ENCODE measurements around the gene ARID1B. TPM values are rescaled to one million over a fixed set of nuclear protein-coding genes. Genes with fewer than 3 reads are reported as not detected.

ARID1B gene
- total and polyA plus RNA-seq, 4 donors: 7.0 to 49.0 (median 24.2) TPM

- Histone ChIP-seq H3K9ac (ENCODE audit: low read depth in 1 of 2, low read length in 2 of 2) (no peak overlapping the region), H3K36me3 (ENCODE audit: control insufficient read depth in 4 of 4, insufficient read depth in 3 of 4, low read depth in 1 of 4, low read length in 3 of 4) (no peaks in the 10 kb centered on the region)
Measured at GRCh38 chr6:157040191-157040590, 263.0 kb downstream of the ARID1B start.

GRCh38 chr6:157045831-157046454 is 268.8 kb downstream of the ARID1B start:
- no peak overlapping the region for H3K27ac ChIP-seq (ENCODE audit: low read depth in 1 of 2, low read length in 2 of 2)
- no peak overlapping the region for H3K4me3 ChIP-seq (ENCODE audit: low read depth in 1 of 3, low read length in 3 of 3)
- no peak for TF ChIP-seq TAF1 (conservative IDR thresholded peaks at IDR 0.05)
- peak; percentile 40 for TF ChIP-seq CTCF (IDR thresholded peaks at IDR 0.05; ENCODE audit: low read depth, low read length, missing input control)
- no peak for TF ChIP-seq GABPA (IDR thresholded peaks at IDR 0.05 in 1 of 2, conservative IDR thresholded peaks at IDR 0.05 in 1 of 2)
- no peak for TF ChIP-seq RXRA (IDR thresholded peaks at IDR 0.05)
- peak; percentile 66 to 82 for TF ChIP-seq RAD21 (IDR thresholded peaks at IDR 0.05)
- no peak for TF ChIP-seq SP1 (IDR thresholded peaks at IDR 0.05)
- no peak for TF ChIP-seq JUND (IDR thresholded peaks at IDR 0.05)
- TF ChIP-seq HNF4A (conservative IDR thresholded peaks at IDR 0.05): no peak
- no peak for TF ChIP-seq HNF4G (IDR thresholded peaks at IDR 0.05)
- TF ChIP-seq ZBTB33 (IDR thresholded peaks at IDR 0.05): no peak
- TF ChIP-seq REST (IDR thresholded peaks at IDR 0.05): no peak
- no peak for TF ChIP-seq FOXA2 (IDR thresholded peaks at IDR 0.05)
- no peak for TF ChIP-seq EGR1 (IDR thresholded peaks at IDR 0.05; ENCODE audit: low read depth in 2 of 2)
- no peak for TF ChIP-seq FOXA1 (IDR thresholded peaks at IDR 0.05)
- no peak for TF ChIP-seq NR2F2 (IDR thresholded peaks at IDR 0.05)
- no peak for TF ChIP-seq ATF3 (IDR thresholded peaks at IDR 0.05)
- H3K36me3 ChIP-seq (ENCODE audit: control insufficient read depth in 4 of 4, insufficient read depth in 3 of 4, low read depth in 1 of 4, low read length in 3 of 4): no peaks in the 10 kb centered on the region
- H3K27me3 ChIP-seq (ENCODE audit: control insufficient read depth in 4 of 4, insufficient read depth in 4 of 4, low read length in 3 of 4): no peaks in the 10 kb centered on the region
- H3K9me3 ChIP-seq (ENCODE audit: control insufficient read depth in 4 of 4, low read length in 3 of 4): no peaks in the 10 kb centered on the region
- WGBS: 42% methylated on average over 2 of the region's 2 CpGs
- H3K4me1 ChIP-seq (ENCODE audit: control insufficient read depth in 4 of 4, insufficient read depth in 4 of 4, low read length in 3 of 4): no peaks in the 10 kb centered on the region
- no peak overlapping the region for H3K9ac ChIP-seq (ENCODE audit: low read depth in 1 of 2, low read length in 2 of 2)
- DNase-seq (ENCODE audit: low spot score): no peak

More at GRCh38 chr6:157040191-157040590, 263.0 kb downstream of the ARID1B start:
- DNase-seq (ENCODE audit: low spot score): no peak
- no peaks in the 10 kb centered on the region for H3K27me3 ChIP-seq (ENCODE audit: control insufficient read depth in 4 of 4, insufficient read depth in 4 of 4, low read length in 3 of 4)
- TF ChIP-seq EGR1 (IDR thresholded peaks at IDR 0.05; ENCODE audit: low read depth in 2 of 2) (no peak), GABPA (IDR thresholded peaks at IDR 0.05 in 1 of 2, conservative IDR thresholded peaks at IDR 0.05 in 1 of 2) (no peak), SP1 (IDR thresholded peaks at IDR 0.05) (no peak), NR2F2 (IDR thresholded peaks at IDR 0.05) (no peak), RAD21 (IDR thresholded peaks at IDR 0.05) (no peak), TAF1 (conservative IDR thresholded peaks at IDR 0.05) (no peak), CTCF (IDR thresholded peaks at IDR 0.05; ENCODE audit: low read depth, low read length, missing input control) (no peak), RXRA (IDR thresholded peaks at IDR 0.05) (no peak), FOXA1 (IDR thresholded peaks at IDR 0.05) (no peak), HNF4A (conservative IDR thresholded peaks at IDR 0.05) (no peak), JUND (IDR thresholded peaks at IDR 0.05) (no peak), ATF3 (IDR thresholded peaks at IDR 0.05) (no peak), YY1 (IDR thresholded peaks at IDR 0.05) (no peak)
- H3K9me3 ChIP-seq (ENCODE audit: control insufficient read depth in 4 of 4, low read length in 3 of 4): no peaks in the 10 kb centered on the region
- no peak overlapping the region for H3K4me3 ChIP-seq (ENCODE audit: low read depth in 1 of 3, low read length in 3 of 3)
- no peak overlapping the region for H3K27ac ChIP-seq (ENCODE audit: low read depth in 1 of 2, low read length in 2 of 2)
- H3K4me1 ChIP-seq (ENCODE audit: control insufficient read depth in 4 of 4, insufficient read depth in 4 of 4, low read length in 3 of 4): peaks cover 0 to 3% (median under 1%) of the 10 kb centered on the region in 4 donors
- 97% methylated on average over 7 of the region's 7 CpGs for WGBS

All from liver (tissue), 9 donors.